ENCODE data around the gene INPP5B.

The INPP5B gene

DNA sequence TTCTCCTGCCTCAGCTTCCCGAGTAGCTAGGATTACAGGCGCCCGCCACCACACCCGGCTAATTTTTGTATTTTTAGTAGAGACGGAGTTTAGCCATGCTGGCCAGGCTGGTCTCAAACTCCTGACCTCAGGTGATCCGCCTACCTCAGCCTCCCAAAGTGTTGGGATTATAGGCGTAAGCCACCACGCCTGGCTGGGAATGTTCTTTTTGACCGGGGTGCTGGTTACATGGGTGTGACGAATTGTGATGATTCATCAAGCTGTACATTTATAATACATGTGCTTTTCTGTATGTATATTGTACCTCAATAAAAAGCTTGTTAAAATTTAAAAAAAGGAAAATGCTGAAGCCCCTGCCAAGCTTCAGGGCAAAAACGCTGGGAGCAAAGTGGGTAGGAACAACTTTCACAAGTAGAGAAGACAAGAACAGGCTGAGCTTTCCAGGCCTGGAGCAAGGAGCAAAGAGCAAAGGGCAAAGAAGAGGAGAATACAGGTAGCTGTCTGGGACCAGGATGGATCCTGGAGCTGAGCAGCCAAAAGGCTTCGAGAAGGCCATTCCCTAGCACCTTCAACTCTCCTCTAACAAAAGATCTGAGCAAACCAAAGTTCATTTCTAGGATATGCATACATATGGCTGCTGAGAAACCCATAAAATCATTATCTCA is 118.3 kb downstream of the INPP5B start:
- H3K36me3 ChIP-seq: peaks cover 91% of the 10 kb centered on the region

DNA sequence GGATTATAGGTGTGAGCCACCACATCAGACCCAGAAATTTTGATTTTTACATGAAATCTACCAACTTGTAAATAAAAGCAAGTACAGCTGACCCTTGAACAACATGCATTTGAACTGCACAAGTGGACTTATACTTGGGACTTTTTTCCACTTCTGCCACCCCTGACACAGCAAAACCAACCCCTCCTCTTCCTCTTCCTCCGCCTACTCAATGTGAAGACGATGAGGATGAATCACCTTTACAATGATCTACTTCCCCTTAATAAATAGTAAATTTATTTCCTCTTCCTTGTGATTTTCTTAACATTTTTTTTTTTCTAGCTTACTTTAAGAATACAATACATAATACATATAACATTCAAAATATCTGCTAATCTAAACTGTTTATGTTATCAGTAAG is 121.3 kb downstream of the INPP5B start:
- Histone ChIP-seq H3K36me3 (peaks cover 91% of the 10 kb centered on the region), H3K9me3 (no peaks in the 10 kb centered on the region), H3K27ac (no peak overlapping the region), H3K4me1 (no peaks in the 10 kb centered on the region), H3K27me3 (no peaks in the 10 kb centered on the region), H4K20me1 (no peaks in the 10 kb centered on the region), H3K4me2 (no peak overlapping the region), H3K9ac (no peak overlapping the region), H3K4me3 (no peak overlapping the region)
- no peak for TF ChIP-seq Cebpa-rat (IDR thresholded peaks at IDR 0.05)

More for the DNA sequence above, 118.3 kb downstream of the INPP5B start:
- Histone ChIP-seq H3K27ac (no peak overlapping the region), H3K4me2 (no peak overlapping the region), H4K20me1 (no peaks in the 10 kb centered on the region), H3K4me3 (no peak overlapping the region), H3K27me3 (no peaks in the 10 kb centered on the region), H3K9ac (no peak overlapping the region), H3K9me3 (no peaks in the 10 kb centered on the region), H3K4me1 (no peaks in the 10 kb centered on the region)
- TF ChIP-seq Cebpa-rat (IDR thresholded peaks at IDR 0.05): no peak

DNA sequence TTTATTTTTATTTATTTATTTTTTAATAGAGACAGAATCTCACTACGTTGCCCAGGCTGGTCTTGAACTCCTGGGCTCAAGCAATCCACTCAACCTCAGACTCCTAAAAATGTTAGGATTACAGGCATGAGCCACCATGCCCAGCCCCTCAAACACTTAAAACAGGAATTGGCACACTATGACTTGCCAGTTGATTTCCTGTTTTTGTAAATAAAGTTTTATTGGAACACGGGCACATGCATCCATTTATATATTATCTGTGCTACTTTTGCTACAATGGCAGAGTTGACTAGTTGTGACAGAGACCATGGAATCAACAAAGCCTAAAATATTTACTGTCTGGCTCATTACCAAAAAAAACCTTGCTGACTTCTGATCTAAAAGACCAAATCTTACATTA is 122.9 kb downstream of the INPP5B start:
- no peak overlapping the region for H3K4me2 ChIP-seq
- no peaks in the 10 kb centered on the region for H3K4me1 ChIP-seq
- H3K27me3 ChIP-seq: no peaks in the 10 kb centered on the region
- peaks cover 92% of the 10 kb centered on the region for H3K36me3 ChIP-seq
- no peak overlapping the region for H3K27ac ChIP-seq
- H3K4me3 ChIP-seq: no peak overlapping the region
- no peaks in the 10 kb centered on the region for H3K9me3 ChIP-seq
- no peak overlapping the region for H3K9ac ChIP-seq
- TF ChIP-seq Cebpa-rat (IDR thresholded peaks at IDR 0.05): no peak
- H4K20me1 ChIP-seq: no peaks in the 10 kb centered on the region

DNA sequence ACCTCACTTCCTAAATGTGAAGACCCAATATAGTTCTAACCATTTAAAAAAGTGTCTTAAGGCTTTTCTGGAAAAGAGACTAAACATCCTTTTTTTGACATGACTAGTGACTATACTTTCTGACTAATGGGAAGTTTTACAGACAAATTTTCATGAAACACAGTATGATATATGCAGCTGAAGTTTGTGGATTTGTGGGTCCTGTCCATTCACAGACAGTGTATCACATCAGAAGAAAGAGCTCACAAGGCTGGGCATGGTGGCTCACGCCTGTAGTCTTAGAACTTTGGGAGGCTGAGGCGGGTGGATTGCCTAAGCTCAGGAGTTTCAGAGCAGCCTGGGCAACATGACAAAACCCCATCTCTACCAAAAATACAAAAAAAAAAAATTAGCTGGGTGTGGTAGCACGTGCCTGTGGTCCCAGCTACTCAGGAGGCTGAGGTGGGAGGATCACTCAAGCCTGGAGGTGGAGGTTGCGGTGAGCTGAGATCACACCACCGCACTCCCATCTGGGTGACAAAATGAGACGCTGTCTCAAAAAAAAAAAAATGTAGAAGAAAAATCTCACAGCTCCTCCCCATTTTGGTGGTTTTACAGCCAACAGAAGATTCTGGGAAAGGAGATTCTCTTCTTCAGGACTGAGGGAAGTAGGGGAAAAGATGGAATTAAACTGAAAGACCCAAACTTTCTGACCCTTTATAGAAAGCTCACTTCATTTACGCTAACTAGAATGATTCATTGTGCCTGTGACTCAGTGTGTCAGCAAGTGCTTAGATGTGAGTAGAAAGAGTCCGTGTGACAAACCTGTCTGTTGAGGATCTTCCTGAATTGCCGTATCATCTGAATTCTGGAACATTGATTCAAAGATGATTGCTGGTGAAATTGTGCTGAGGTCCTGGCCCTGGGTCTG is 123.7 kb downstream of the INPP5B start:
- peaks cover 92% of the 10 kb centered on the region for H3K36me3 ChIP-seq

DNA sequence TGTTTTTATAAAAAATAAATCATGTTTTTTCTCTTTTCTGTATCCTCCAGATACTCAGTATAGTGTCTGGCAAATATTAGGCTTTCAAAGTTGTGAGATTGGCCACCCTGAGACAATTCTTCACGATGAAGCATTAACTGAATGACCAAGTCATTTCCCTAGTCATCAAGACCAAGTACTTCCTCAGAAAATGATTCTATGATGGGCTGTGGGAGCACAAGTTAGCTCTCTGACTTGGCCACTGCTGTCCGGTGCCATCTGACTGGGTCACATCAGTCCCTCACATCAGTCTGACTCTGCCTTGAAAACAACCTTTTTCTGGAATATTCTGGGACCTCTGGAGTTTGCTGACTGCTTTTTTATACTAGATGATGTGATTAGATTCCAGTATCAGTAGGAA is 125.4 kb downstream of the INPP5B start:
- Histone ChIP-seq H4K20me1 (no peaks in the 10 kb centered on the region), H3K36me3 (peaks cover 97% of the 10 kb centered on the region), H3K4me2 (no peak overlapping the region), H3K4me3 (no peak overlapping the region), H3K27me3 (no peaks in the 10 kb centered on the region), H3K27ac (no peak overlapping the region), H3K9ac (no peak overlapping the region), H3K4me1 (no peaks in the 10 kb centered on the region), H3K9me3 (no peaks in the 10 kb centered on the region)
- no peak for TF ChIP-seq Cebpa-rat (IDR thresholded peaks at IDR 0.05)

More for the DNA sequence above, 123.7 kb downstream of the INPP5B start:
- no peak for TF ChIP-seq Cebpa-rat (IDR thresholded peaks at IDR 0.05)
- Histone ChIP-seq H3K9ac (no peak overlapping the region), H3K4me1 (no peaks in the 10 kb centered on the region), H3K9me3 (no peaks in the 10 kb centered on the region), H3K27me3 (no peaks in the 10 kb centered on the region), H3K27ac (no peak overlapping the region), H3K4me2 (no peak overlapping the region), H4K20me1 (no peaks in the 10 kb centered on the region), H3K4me3 (no peak overlapping the region)

DNA sequence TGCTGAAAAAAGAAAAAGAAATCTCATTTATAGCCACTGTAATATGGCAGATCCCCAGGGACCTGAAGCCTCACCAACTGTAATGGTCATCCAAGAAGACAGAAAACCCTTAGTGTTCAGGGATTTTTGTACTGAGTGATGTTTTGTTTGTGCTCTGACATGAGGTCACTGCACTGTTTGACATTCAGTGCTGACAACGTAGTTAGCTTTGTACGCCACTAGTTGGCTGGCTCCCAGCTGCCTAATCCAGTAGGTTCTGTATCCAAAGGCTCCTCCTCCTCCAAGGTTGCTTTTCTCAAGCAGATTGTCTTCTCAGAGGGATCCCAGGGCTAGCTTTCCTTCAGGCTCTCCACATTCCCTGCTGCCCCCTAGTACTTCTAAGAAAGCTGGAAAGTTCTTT is 129.4 kb downstream of the INPP5B start:
- Histone ChIP-seq H3K36me3 (peaks cover 93% of the 10 kb centered on the region), H3K27ac (no peak overlapping the region)

DNA sequence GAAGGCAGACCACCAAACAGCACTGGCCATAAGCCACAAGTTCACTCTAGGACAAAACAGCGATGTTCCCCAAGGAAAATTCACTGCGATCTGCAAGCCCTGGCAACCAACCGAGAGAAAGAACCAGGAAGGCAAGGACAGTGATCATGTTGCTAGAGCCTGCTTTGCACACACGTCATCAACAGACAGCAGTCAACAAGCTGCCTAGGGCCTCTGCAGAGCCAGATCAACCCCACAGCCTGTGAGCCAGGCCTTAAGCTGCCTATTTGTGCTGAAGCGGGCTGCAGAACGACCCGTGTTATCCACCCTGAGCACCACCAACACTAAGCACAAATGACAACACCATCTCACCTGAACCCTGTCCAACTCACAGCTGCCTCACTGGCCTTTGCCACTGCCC is 132.6 kb downstream of the INPP5B start:
- Histone ChIP-seq H3K27ac (no peak overlapping the region), H3K9ac (no peak overlapping the region), H3K4me2 (no peak overlapping the region), H3K4me1 (peaks cover 5% of the 10 kb centered on the region), H3K36me3 (peaks cover 67% of the 10 kb centered on the region), H3K27me3 (no peaks in the 10 kb centered on the region), H3K4me3 (no peak overlapping the region), H4K20me1 (peaks cover 6% of the 10 kb centered on the region; the same call in 1 of the 2 replicates), H3K9me3 (no peaks in the 10 kb centered on the region)
- no peak for TF ChIP-seq Cebpa-rat (IDR thresholded peaks at IDR 0.05)

More for the DNA sequence above, 129.4 kb downstream of the INPP5B start:
- Histone ChIP-seq H3K9me3 (no peaks in the 10 kb centered on the region), H3K4me2 (no peak overlapping the region), H3K4me1 (no peaks in the 10 kb centered on the region), H4K20me1 (peaks cover 5% of the 10 kb centered on the region; the same call in 1 of the 2 replicates), H3K27me3 (no peaks in the 10 kb centered on the region), H3K4me3 (no peak overlapping the region), H3K9ac (no peak overlapping the region)
- TF ChIP-seq Cebpa-rat (IDR thresholded peaks at IDR 0.05): no peak

DNA sequence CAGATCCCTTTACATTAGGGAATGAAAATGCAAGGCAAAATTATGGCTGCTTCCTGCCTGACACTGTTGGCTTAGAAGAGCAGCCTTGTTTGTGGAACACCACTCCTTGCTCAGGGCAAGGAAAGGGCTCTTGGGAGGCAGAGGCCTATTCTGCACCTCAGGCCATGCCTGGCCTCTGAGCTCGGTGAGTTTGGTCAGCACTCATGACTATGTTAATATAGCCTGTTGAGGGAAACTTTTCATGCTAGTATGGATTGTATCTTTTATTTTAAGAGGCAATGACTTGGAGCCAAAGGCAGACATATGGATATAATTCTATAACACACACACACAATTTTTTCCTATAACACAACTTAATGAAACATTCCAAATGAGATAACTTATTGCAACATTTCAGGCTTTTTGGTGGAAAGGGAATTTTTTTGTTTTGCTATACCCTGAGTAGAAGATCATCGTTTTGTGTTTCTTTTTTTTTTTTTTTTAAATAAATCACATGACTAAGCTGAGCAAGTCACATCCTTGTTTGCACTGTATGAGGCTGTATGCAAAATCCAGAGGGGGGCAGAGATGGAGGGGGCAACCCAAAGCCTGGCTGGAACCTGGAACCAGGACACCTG is 133.2 kb downstream of the INPP5B start:
- H3K4me1 ChIP-seq: peaks cover 11% of the 10 kb centered on the region
- H3K4me2 ChIP-seq: no peak overlapping the region
- H3K4me3 ChIP-seq: no peak overlapping the region
- H3K9ac ChIP-seq: no peak overlapping the region
- H4K20me1 ChIP-seq: peaks cover 12% of the 10 kb centered on the region; the same call in 1 of the 2 replicates
- H3K27ac ChIP-seq: no peak overlapping the region
- H3K36me3 ChIP-seq: peaks cover 61% of the 10 kb centered on the region
- H3K27me3 ChIP-seq: no peaks in the 10 kb centered on the region
- no peak for TF ChIP-seq Cebpa-rat (IDR thresholded peaks at IDR 0.05)
- no peaks in the 10 kb centered on the region for H3K9me3 ChIP-seq

DNA sequence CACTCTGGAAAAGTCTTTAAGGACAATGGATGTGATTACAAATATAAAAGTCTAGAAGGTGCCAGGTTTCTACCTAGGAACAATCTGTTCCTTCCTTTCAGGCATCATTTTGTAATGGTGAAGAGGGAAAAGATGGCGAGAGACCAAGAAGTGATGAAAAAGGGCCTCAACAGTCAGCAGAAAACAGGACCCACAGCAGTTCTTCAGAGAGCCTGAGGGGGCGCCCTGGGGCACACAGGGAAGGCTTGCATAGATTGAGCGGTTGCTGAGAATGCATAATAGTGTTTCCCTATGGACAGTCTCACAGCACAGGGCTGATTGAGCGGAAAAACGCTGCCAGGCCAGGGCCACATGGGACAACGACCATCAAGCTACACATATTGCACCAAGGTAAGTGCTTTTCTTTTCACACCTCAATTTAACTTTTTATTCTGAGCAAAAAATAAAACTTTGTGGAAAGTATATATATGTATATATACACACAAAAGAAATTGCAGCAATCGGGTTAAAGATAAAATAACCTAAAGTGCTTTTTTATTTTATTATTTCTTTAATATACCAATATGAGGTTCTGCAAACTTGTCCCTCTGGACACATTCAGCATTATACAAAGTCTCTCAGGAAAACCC is 135.7 kb downstream of the INPP5B start:
- H4K20me1 ChIP-seq: peaks cover 30% of the 10 kb centered on the region
- H3K9me3 ChIP-seq: no peaks in the 10 kb centered on the region
- H3K9ac ChIP-seq: no peak overlapping the region
- no peak overlapping the region for H3K4me3 ChIP-seq
- peaks cover 22% of the 10 kb centered on the region for H3K4me1 ChIP-seq
- H3K27me3 ChIP-seq: no peaks in the 10 kb centered on the region
- no peak overlapping the region for H3K4me2 ChIP-seq
- H3K27ac ChIP-seq: no peak overlapping the region
- no peak for TF ChIP-seq Cebpa-rat (IDR thresholded peaks at IDR 0.05)
- peaks cover 44% of the 10 kb centered on the region for H3K36me3 ChIP-seq
